Tibial nerve (tissue), 3 donors: Measurements from ENCODE around the gene CS.

Experiments used
- CTCF ChIP-seq, 5 experiments: fragments of 200-600 bp in 3 of 5; fragments of 450-650 bp in 2 of 5; sonication (generic) in 3 of 5; IDR thresholded peaks; one replicate each; pipeline ENCODE4 v1.5.1; 2016 to 2019; ENCODE audit warnings: antibody characterized with exemption in 5 of 5, mild to moderate bottlenecking in 3 of 5, moderate library complexity in 2 of 5
- POLR2A ChIP-seq, 2 donors: fragments of 450-650 bp; IDR thresholded peaks; one replicate each; pipeline ENCODE4 v1.6.1; 2017; ENCODE audit warnings: antibody characterized with exemption in 2 of 2, mild to moderate bottlenecking in 2 of 2, moderate library complexity in 2 of 2

GRCh38 chr12:56255671-56256070 lies 44.5 kb downstream of the CS start:
- TF ChIP-seq CTCF (IDR thresholded peaks at IDR 0.05) (no peak), POLR2A (IDR thresholded peaks at IDR 0.05) (no peak)
